ENCODE measurements around the gene SHMT1.
"Not testable (repeated sequence)": the region's sequence is repeated elsewhere in the genome, so short reads cannot be mapped to it uniquely, and the experiment has no call there.

SHMT1 gene

DNA sequence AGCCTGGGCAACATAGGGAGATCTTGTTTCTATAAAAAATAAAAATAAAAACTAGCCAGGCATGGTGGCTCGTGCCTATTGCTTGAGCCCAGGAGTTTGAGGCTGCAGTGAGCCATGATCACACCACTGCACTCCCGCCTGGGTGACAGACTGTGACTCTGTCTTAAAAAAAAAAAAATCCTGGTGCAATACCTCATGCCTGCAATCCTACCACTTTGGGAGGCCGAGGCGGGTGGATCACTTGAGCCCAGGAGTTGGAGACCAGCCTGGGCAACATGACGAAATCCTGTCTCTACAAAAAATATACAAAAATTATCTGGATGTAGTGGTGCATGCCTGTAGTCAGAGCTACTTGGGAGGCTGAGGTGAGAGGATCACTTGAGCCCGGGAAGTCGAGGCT lies 20.9 kb upstream of the SHMT1 start:
- not testable (repeated sequence) for H3K9me3 Mint-ChIP-seq; H3K4me3 Mint-ChIP-seq; ATAC-seq (replicated peaks; ENCODE audit: extremely low read depth, poor library complexity, severe bottlenecking); H3K4me1 Mint-ChIP-seq; H3K27ac Mint-ChIP-seq (ENCODE audit: low read depth); H3K36me3 Mint-ChIP-seq (ENCODE audit: insufficient read depth); DNase-seq (ENCODE audit: low spot score in 2 of 2)
- H3K27me3 Mint-ChIP-seq = peaks cover 14% of the 10 kb centered on the region

DNA sequence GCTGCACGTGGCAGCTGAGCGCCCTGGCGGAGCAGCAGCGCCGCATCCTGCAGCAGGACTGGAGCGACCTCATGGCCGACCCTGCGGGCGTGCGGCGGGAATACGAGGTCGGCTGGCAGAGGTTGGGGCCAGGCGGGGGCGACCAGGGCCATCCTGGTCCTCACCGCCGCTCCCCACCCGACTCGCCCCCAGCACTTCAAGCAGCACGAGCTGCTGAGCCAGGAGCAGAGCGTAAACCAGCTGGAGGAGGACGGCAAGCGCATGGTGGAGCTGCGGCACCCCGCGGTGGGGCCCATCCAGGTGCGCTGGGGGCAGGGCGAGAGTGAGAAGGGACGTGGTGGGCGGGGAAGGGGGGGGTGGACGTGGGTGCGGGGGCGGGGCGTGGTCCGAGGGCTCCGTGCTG lies 19.7 kb upstream of the SHMT1 start:
- peak; percentile 58 for ATAC-seq (replicated peaks; ENCODE audit: extremely low read depth, poor library complexity, severe bottlenecking)
- not testable (repeated sequence) for H3K36me3 Mint-ChIP-seq (ENCODE audit: insufficient read depth); DNase-seq (ENCODE audit: low spot score in 2 of 2); H3K9me3 Mint-ChIP-seq; H3K4me1 Mint-ChIP-seq; H3K27ac Mint-ChIP-seq (ENCODE audit: low read depth)
- peak overlapping the region; percentile 40 for H3K4me3 Mint-ChIP-seq
- peaks cover 14% of the 10 kb centered on the region for H3K27me3 Mint-ChIP-seq

DNA sequence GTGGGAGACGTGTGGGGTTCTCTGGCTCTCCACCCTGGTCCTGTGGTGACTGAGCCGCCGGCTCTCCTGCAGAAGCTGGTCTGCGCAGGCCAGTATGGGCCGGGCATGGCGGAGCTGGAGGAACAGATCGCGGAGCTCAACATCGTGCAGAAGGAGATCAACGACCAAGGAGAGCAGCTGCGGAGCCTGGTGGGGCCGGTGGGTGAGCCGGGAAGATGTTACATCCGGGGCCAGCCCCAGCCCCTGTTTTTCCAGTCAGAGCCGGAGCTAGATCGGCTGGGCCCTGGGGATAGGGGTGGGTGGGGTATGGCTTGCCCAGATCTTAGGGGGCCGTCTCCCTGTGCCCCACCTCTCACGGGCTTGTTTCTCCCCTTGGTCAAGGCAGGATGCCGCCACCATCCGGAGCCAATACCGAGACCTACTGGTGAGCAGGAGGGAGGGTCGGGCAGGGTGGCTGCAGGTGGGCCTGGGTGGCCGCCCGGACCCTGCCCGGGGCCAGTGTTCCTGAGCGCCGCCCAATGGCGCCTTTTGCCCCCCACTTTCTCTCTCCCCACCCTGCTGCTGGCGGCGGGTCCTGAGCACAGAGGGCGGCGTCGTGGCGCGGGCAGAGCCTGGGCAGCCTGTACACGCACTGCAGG lies 19.2 kb upstream of the SHMT1 start:
- ATAC-seq (replicated peaks; ENCODE audit: extremely low read depth, poor library complexity, severe bottlenecking) (no peak), DNase-seq (ENCODE audit: low spot score in 2 of 2) (no peak)
- no peaks in the 10 kb centered on the region for H3K9me3 Mint-ChIP-seq
- no peaks in the 10 kb centered on the region for H3K4me1 Mint-ChIP-seq
- no peak overlapping the region for H3K27ac Mint-ChIP-seq (ENCODE audit: low read depth)
- H3K4me3 Mint-ChIP-seq = peak overlapping the region; percentile 40
- H3K36me3 Mint-ChIP-seq (ENCODE audit: insufficient read depth) = peaks cover 2% of the 10 kb centered on the region
- H3K27me3 Mint-ChIP-seq = peaks cover 14% of the 10 kb centered on the region

DNA sequence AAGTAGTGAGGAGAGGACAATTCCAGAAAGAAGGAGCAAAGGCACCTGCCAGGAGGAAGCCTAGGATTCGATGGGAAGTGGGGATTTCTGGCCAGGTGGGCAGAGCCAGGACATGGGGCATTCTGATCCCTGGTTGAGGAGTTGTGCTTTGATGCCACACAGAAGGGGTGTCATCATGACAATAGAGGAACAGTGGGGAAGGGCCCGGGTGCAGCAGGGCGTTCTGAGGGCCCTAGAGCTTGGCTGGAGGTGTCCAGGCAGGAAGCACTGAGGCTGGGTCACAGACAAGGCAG lies 18.5 kb upstream of the SHMT1 start:
- H3K36me3 Mint-ChIP-seq (ENCODE audit: insufficient read depth) = peaks cover 2% of the 10 kb centered on the region
- ATAC-seq (replicated peaks; ENCODE audit: extremely low read depth, poor library complexity, severe bottlenecking) = no peak
- peak overlapping the region; percentile 25 for H3K27ac Mint-ChIP-seq (ENCODE audit: low read depth)
- H3K9me3 Mint-ChIP-seq = no peaks in the 10 kb centered on the region
- H3K4me1 Mint-ChIP-seq = no peaks in the 10 kb centered on the region
- peak overlapping the region; percentile 6 for H3K4me3 Mint-ChIP-seq
- DNase-seq (ENCODE audit: low spot score in 2 of 2) = no peak
- H3K27me3 Mint-ChIP-seq = peaks cover 14% of the 10 kb centered on the region

DNA sequence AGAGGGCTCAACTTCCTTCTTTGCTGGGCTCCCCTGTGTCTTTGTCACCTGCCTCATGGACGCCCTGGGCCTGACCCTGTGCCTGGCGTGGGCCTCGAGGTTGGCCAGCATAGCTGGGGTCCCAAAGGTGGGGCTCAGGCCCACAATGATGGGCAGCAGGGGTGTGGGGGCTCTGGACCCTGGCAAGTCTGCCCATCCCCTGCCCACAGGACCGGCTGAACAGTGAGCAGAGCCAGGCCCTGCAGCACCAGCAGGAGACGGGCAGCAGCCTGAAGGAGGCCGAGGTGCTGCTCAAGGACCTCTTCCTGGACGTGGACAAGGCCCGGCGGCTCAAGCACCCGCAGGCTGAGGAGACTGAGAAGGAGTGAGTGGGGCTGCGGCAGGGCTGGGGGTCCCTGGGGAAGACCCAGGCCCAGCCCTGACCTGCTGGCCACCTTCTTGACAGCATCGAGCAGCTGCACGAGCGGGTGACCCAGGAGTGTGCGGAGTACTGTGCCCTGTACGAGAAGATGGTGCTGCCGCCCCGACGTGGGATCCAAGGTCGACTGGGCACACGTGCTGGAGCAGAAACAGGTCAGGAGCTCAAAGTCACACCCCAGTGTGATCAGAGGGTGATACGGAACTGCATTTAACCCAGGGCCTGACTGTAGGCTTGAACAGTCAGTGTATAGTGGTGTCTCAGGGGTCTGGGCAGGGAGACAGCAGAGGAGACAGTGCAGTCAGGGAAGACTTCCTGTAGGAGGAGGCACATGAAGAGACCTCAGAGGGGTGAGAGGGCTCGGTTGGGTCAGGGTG lies 18.0 kb upstream of the SHMT1 start:
- Mint-ChIP-seq H3K9me3 (no peaks in the 10 kb centered on the region), H3K27me3 (peaks cover 14% of the 10 kb centered on the region), H3K4me3 (peak overlapping the region; percentile 6), H3K4me1 (no peaks in the 10 kb centered on the region), H3K27ac (ENCODE audit: low read depth) (peak overlapping the region; percentile 25), H3K36me3 (ENCODE audit: insufficient read depth) (peaks cover 2% of the 10 kb centered on the region)
- no peak for ATAC-seq (replicated peaks; ENCODE audit: extremely low read depth, poor library complexity, severe bottlenecking)
- no peak for DNase-seq (ENCODE audit: low spot score in 2 of 2)

DNA sequence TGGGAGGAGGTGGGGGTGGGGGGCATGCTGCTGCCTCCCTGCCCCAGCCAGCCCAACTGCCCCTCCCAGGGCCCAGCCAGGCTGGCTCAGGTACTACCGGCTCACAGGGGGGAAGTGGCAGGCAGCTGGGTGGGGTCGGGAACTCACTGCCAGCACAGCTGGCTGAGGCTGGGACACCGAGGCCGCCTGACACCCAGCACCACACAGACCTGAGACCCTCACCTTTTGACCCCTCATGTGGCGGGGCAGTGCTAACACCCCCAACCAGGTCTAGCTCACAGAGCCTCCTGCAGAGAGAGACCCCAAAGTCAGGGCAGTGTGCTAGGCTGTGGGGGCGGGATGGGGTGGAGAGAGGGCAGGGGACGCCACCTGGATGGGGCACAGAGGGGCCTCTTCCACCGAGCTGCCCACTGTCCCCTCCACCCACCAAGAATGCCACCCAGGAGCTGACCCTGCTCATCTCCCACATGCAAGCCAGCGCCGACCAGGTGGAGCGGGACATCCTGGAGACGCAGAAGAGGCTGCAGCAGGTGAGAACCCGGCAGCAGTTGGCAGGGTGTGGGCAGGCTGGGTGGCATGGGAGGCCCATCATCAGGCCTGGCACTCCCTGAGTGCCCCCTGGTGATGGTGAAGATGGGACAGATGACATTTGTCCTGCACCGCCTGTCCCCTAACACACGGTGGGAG lies 17.3 kb upstream of the SHMT1 start:
- Mint-ChIP-seq H3K4me3 (no peak overlapping the region), H3K9me3 (no peaks in the 10 kb centered on the region), H3K27me3 (peaks cover 14% of the 10 kb centered on the region), H3K36me3 (ENCODE audit: insufficient read depth) (peaks cover 2% of the 10 kb centered on the region), H3K4me1 (no peaks in the 10 kb centered on the region), H3K27ac (ENCODE audit: low read depth) (no peak overlapping the region)
- DNase-seq (ENCODE audit: low spot score in 2 of 2) = no peak
- ATAC-seq (replicated peaks; ENCODE audit: extremely low read depth, poor library complexity, severe bottlenecking) = no peak

DNA sequence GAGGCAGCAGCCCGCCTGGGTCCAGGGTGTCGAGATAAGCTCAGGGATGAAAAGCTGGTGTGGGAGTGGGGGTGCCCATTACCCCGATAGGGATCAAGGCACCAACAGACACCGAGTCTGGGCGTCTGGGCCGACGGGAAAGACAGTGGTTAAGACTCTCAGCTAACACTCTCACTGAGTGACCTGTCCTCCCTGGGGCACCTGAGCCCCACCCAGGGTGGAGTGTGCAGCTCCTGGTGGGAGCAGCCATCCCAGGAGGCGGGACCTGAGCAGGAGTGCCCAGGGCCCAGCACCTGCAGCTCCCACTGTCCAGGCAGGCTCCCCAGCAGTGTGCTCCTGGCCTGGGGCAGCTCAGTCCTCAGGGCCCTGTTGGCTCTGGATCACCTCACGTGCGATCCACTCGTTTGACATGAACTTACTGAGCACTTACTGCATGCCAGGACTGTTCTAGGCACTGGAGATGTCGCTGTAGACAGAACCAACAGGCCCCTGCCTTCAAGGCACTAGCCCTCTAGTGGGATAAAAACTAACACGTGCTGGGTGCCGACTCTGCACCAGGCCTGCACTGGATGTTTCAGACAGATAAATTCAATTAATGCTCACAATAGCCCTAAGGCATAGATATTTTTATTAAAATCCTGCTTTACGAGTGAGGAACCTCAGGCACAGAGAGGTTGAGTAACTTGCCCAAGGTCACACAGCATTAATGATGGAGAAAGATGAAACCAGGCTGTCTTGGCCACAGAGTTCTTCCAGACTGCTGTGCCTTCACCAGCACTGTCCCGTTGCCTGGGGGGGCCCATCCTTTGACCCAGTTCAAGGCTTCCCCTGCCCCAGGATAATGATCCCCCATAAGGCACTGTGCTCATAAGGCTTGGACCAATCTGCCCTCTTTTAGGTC lies 16.1 kb upstream of the SHMT1 start:
- H3K4me1 Mint-ChIP-seq = no peaks in the 10 kb centered on the region
- H3K9me3 Mint-ChIP-seq = no peaks in the 10 kb centered on the region
- H3K27ac Mint-ChIP-seq (ENCODE audit: low read depth) = no peak overlapping the region
- DNase-seq (ENCODE audit: low spot score in 2 of 2) = no peak
- no peak for ATAC-seq (replicated peaks; ENCODE audit: extremely low read depth, poor library complexity, severe bottlenecking)
- no peak overlapping the region for H3K4me3 Mint-ChIP-seq
- peaks cover 14% of the 10 kb centered on the region for H3K27me3 Mint-ChIP-seq
- peaks cover 2% of the 10 kb centered on the region for H3K36me3 Mint-ChIP-seq (ENCODE audit: insufficient read depth)

DNA sequence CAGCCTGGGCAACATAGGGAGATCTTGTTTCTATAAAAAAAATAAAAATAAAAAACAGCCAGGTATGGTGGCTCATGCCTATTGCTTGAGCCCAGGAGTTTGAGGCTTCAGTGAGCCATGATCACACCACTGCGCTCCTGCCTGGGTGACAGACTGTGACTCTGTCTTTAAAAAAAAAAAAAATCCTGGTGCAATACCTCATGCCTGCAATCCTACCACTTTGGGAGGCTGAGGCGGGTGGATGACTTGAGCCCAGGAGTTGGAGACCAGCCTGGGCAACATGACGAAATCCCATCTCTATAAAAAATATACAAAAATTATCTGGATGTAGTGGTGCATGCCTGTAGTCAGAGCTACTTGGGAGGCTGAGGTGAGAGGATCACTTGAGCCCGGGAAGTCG lies 15.3 kb upstream of the SHMT1 start:
- peaks cover 14% of the 10 kb centered on the region for H3K27me3 Mint-ChIP-seq
- not testable (repeated sequence) for H3K4me1 Mint-ChIP-seq; DNase-seq (ENCODE audit: low spot score in 2 of 2); H3K9me3 Mint-ChIP-seq; H3K27ac Mint-ChIP-seq (ENCODE audit: low read depth); ATAC-seq (replicated peaks; ENCODE audit: extremely low read depth, poor library complexity, severe bottlenecking); H3K4me3 Mint-ChIP-seq; H3K36me3 Mint-ChIP-seq (ENCODE audit: insufficient read depth)

DNA sequence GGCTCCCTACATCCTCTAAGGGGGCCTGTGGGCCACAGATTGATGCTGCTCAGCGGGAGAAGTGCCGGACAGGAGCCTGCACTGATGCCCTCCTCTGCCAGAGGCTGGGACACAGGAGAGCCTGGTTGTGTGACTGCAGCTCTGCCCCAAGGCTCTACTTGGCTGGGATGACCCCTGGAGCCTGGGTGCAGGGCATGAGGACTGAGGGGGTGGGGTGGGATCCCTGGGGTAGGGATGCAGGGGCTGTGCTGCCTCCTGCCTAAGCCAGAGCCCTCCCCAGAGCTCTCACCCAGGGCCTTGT lies 14.8 kb upstream of the SHMT1 start:
- H3K36me3 Mint-ChIP-seq (ENCODE audit: insufficient read depth) = peaks cover 2% of the 10 kb centered on the region
- peaks cover 14% of the 10 kb centered on the region for H3K27me3 Mint-ChIP-seq
- H3K9me3 Mint-ChIP-seq = no peaks in the 10 kb centered on the region
- H3K4me1 Mint-ChIP-seq = no peaks in the 10 kb centered on the region
- H3K4me3 Mint-ChIP-seq = no peak overlapping the region
- no peak overlapping the region for H3K27ac Mint-ChIP-seq (ENCODE audit: low read depth)
- DNase-seq (ENCODE audit: low spot score in 2 of 2) (no peak), ATAC-seq (replicated peaks; ENCODE audit: extremely low read depth, poor library complexity, severe bottlenecking) (no peak)

DNA sequence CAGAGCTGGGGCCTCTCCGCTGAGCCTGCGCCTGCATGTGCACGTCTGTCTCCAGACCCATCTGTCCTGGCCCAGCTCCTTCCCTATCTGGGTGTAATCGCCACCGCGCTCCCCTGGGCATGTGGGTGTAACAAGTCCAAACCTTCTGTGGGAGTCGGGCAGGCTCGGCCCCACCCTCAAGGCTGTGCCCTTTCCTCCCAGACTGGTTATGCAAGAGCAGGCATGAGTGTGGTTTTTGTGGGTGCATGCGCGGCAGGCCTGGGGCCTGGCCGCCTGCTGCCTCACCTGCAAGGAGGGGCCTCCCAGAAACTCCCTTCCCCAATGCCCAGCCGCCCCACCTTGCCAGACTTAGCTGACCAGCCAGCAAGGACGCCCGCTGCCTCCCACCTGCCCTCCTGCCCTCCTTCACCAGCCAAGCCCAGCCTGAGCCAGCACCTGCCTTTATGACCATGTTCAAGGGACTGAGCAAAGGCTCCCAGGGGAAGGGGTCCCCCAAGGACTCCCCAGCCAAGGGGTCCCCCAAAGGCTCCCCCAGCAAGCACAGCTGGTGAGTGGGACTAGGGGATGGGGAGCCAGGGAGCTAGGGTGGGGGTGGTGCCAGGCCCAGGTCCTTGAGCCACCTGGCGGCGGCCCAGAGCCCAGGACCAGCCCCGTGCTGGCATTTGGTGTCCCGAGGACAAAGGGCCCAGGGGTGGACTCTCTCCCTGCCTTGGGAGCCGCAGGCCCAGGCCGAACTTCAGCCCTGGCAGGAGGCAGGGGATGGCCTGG lies 14.3 kb upstream of the SHMT1 start, which contains the start of gene EVPLL:
TSS of gene EVPLL (plus strand) at position 342 of the 768 bp plus-strand sequence. CDS start 3,160 bp downstream, outside the sequence.
- Mint-ChIP-seq H3K4me3 (no peak within 1 kb of the TSS), H3K27ac (ENCODE audit: low read depth) (no peak within 1 kb of the TSS), H3K36me3 (ENCODE audit: insufficient read depth) (peaks cover 2% of the 10 kb centered on the region), H3K4me1 (no peaks in the 10 kb centered on the region), H3K9me3 (no peaks in the 10 kb centered on the region), H3K27me3 (peaks cover 14% of the 10 kb centered on the region)
- ATAC-seq (replicated peaks; ENCODE audit: extremely low read depth, poor library complexity, severe bottlenecking) = no peak
- DNase-seq (ENCODE audit: low spot score in 2 of 2) = no peak

DNA sequence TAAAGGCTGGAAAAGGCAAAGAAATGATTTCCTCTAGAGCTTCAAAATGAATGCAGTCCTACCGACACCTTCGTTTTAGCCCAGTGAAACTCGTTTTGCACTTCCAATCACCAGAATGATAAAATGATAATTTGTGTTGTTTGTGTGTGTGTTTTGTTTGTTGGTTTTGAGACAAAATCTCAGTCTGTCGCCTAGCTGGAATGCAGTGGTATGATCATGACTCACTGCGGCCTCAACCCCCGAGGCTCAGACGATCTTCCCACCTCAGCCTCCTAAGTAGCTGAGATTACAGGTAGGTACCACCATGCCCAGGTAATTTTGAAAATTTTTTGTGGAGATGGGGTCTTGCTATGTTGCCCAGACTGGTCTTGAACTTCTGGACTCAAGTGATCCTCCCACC lies 10.9 kb upstream of the SHMT1 start:
- no peaks in the 10 kb centered on the region for H3K36me3 Mint-ChIP-seq (ENCODE audit: insufficient read depth)
- H3K9me3 Mint-ChIP-seq = no peaks in the 10 kb centered on the region
- no peak for DNase-seq (ENCODE audit: low spot score in 2 of 2)
- no peak for ATAC-seq (replicated peaks; ENCODE audit: extremely low read depth, poor library complexity, severe bottlenecking)
- no peak overlapping the region for H3K4me3 Mint-ChIP-seq
- H3K27me3 Mint-ChIP-seq = peaks cover 20% of the 10 kb centered on the region
- no peak overlapping the region for H3K27ac Mint-ChIP-seq (ENCODE audit: low read depth)
- no peaks in the 10 kb centered on the region for H3K4me1 Mint-ChIP-seq

DNA sequence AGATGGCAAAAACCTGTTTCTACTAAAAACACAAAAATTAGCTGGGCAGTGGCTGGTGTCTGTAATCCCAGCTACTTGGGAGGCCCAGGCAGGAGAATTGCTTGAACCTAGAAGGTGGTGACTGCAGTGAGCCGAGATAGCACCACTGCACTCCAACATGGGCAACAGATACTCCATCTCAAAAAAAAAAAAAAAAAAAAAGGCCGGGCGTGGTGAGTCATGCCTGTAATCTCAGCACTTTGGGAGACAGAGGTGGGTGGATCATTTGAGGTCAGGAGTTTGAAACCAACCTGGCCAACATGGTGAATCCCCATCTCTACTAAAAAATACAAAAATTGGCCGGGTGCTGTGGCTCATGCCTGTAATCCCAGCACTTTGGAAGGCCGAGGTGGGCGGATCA lies 9.8 kb upstream of the SHMT1 start:
- H3K4me1 Mint-ChIP-seq; H3K27ac Mint-ChIP-seq (ENCODE audit: low read depth); H3K4me3 Mint-ChIP-seq; ATAC-seq (replicated peaks; ENCODE audit: extremely low read depth, poor library complexity, severe bottlenecking); DNase-seq (ENCODE audit: low spot score in 2 of 2); H3K36me3 Mint-ChIP-seq (ENCODE audit: insufficient read depth); H3K9me3 Mint-ChIP-seq: not testable (repeated sequence)
- H3K27me3 Mint-ChIP-seq = peaks cover 20% of the 10 kb centered on the region
